ENCODE results near the gene ZDHHC21. TPM values are rescaled to one million over a fixed set of nuclear protein-coding genes. Genes with fewer than 3 reads are reported as not detected.
A peak's percentile ranks its signal among the peaks of the same experiment; 100 is the strongest.

Gene ZDHHC21
- total RNA-seq, 2 donors from 2014 or later, result 4.0 to 7.9 TPM

GRCh38 chr9:14653511-14653910 is 39.7 kb downstream of the ZDHHC21 start:
- Mint-ChIP-seq H3K36me3 (peaks cover 18 to 48% of the 10 kb centered on the region in 2 donors), H3K9me3 (peaks cover 10 to 19% of the 10 kb centered on the region in 2 donors)
- no peak for DNase-seq (ENCODE audit: low spot score in 2 of 2)

GRCh38 chr9:14652729-14653377 is 40.4 kb downstream of the ZDHHC21 start:
- ATAC-seq, result no peak
- no peak for DNase-seq (ENCODE audit: low spot score in 2 of 2)
- Mint-ChIP-seq H3K36me3 (peaks cover 18 to 42% of the 10 kb centered on the region in 2 donors), H3K27ac (no peak overlapping the region), H3K9me3 (peaks cover 10 to 19% of the 10 kb centered on the region in 2 donors)

More at GRCh38 chr9:14653511-14653910, 39.7 kb downstream of the ZDHHC21 start:
- no peak overlapping the region for H3K27ac Mint-ChIP-seq
- ATAC-seq, result no peak

- DNase-seq (ENCODE audit: low spot score in 2 of 2), result no peak
- ATAC-seq, result no peak
- no peak overlapping the region for H3K27ac Mint-ChIP-seq
- H3K36me3 Mint-ChIP-seq, result peaks cover 18 to 24% of the 10 kb centered on the region in 2 donors
- peaks cover 10 to 12% of the 10 kb centered on the region in 2 donors for H3K9me3 Mint-ChIP-seq
Observed at GRCh38 chr9:14650596-14650995, 42.6 kb downstream of the ZDHHC21 start.

GRCh38 chr9:14645648-14646047 is 47.6 kb downstream of the ZDHHC21 start:
- Mint-ChIP-seq H3K27ac (no peak overlapping the region), H3K9me3 (no peaks in the 10 kb centered on the region), H3K36me3 (no peaks in the 10 kb centered on the region)
- ATAC-seq, result no peak
- DNase-seq (ENCODE audit: low spot score in 2 of 2), result no peak

GRCh38 chr9:14640967-14641366 is 52.3 kb downstream of the ZDHHC21 start:
- DNase-seq (ENCODE audit: low spot score in 2 of 2) (no peak), ATAC-seq (peak in 1 of 2 donors; percentile 61)
- H3K27ac Mint-ChIP-seq, result no peak overlapping the region
- H3K36me3 Mint-ChIP-seq, result peaks cover 0 to 10% of the 10 kb centered on the region in 2 donors
- H3K9me3 Mint-ChIP-seq, result no peaks in the 10 kb centered on the region

GRCh38 chr9:14640294-14640693 is 52.9 kb downstream of the ZDHHC21 start:
- no peak for ATAC-seq
- DNase-seq (ENCODE audit: low spot score in 2 of 2), result no peak
- Mint-ChIP-seq H3K27ac (no peak overlapping the region), H3K36me3 (peaks cover 0 to 10% of the 10 kb centered on the region in 2 donors), H3K9me3 (no peaks in the 10 kb centered on the region)

GRCh38 chr9:14633906-14634565 is 59.2 kb downstream of the ZDHHC21 start:
- no peak for DNase-seq (ENCODE audit: low spot score in 2 of 2)
- no peak for ATAC-seq
- peaks cover 5 to 42% of the 10 kb centered on the region in 2 donors for H3K36me3 Mint-ChIP-seq
- no peak overlapping the region for H3K27ac Mint-ChIP-seq
- no peaks in the 10 kb centered on the region for H3K9me3 Mint-ChIP-seq

- DNase-seq (ENCODE audit: low spot score in 2 of 2) (no peak), ATAC-seq (no peak)
- H3K9me3 Mint-ChIP-seq, result no peaks in the 10 kb centered on the region
- H3K36me3 Mint-ChIP-seq, result peaks cover 5 to 40% of the 10 kb centered on the region in 2 donors
- no peak overlapping the region for H3K27ac Mint-ChIP-seq
Observed at GRCh38 chr9:14633148-14633547, 60.1 kb downstream of the ZDHHC21 start.

GRCh38 chr9:14627513-14627912 is 65.7 kb downstream of the ZDHHC21 start:
- peaks cover 0 to 15% of the 10 kb centered on the region in 2 donors for H3K36me3 Mint-ChIP-seq
- ATAC-seq, result no peak
- no peaks in the 10 kb centered on the region for H3K9me3 Mint-ChIP-seq
- no peak overlapping the region for H3K27ac Mint-ChIP-seq
- no peak for DNase-seq (ENCODE audit: low spot score in 2 of 2)

- Mint-ChIP-seq H3K36me3 (no peaks in the 10 kb centered on the region), H3K9me3 (no peaks in the 10 kb centered on the region), H3K27ac (no peak overlapping the region)
- DNase-seq (ENCODE audit: low spot score in 2 of 2) (no peak), ATAC-seq (no peak)
Observed at GRCh38 chr9:14618836-14619420, 74.3 kb downstream of the ZDHHC21 start.

GRCh38 chr9:14616188-14616982 is 76.8 kb downstream of the ZDHHC21 start:
- ATAC-seq (peak in 1 of 2 donors; percentile 44), DNase-seq (ENCODE audit: low spot score in 2 of 2) (no peak)
- Mint-ChIP-seq H3K36me3 (no peaks in the 10 kb centered on the region), H3K9me3 (no peaks in the 10 kb centered on the region), H3K27ac (no peak overlapping the region)

- DNase-seq (ENCODE audit: low spot score in 2 of 2), result no peak
- H3K36me3 Mint-ChIP-seq, result no peaks in the 10 kb centered on the region
Observed at GRCh38 chr9:14608540-14608939, 84.7 kb downstream of the ZDHHC21 start.

GRCh38 chr9:14597171-14597799 is 95.9 kb downstream of the ZDHHC21 start:
- peaks cover 41 to 45% of the 10 kb centered on the region in 2 donors for H3K36me3 Mint-ChIP-seq
- peaks cover 9 to 22% of the 10 kb centered on the region in 2 donors for H3K9me3 Mint-ChIP-seq
- DNase-seq (ENCODE audit: low spot score in 2 of 2), result no peak
- no peak overlapping the region for H3K27ac Mint-ChIP-seq
- ATAC-seq, result no peak

More at GRCh38 chr9:14608540-14608939, 84.7 kb downstream of the ZDHHC21 start:
- Mint-ChIP-seq H3K9me3 (no peaks in the 10 kb centered on the region), H3K27ac (no peak overlapping the region)
- no peak for ATAC-seq

- Mint-ChIP-seq H3K9me3 (peaks cover 4 to 13% of the 10 kb centered on the region in 2 donors), H3K27ac (no peak overlapping the region), H3K36me3 (peaks cover 21 to 22% of the 10 kb centered on the region in 2 donors)
- ATAC-seq (no peak), DNase-seq (ENCODE audit: low spot score in 2 of 2) (no peak)
Observed at GRCh38 chr9:14593406-14593805, 99.8 kb downstream of the ZDHHC21 start.

GRCh38 chr9:14591411-14591810 is 101.8 kb downstream of the ZDHHC21 start:
- ATAC-seq (no peak), DNase-seq (ENCODE audit: low spot score in 2 of 2) (no peak)
- Mint-ChIP-seq H3K36me3 (peaks cover 20 to 23% of the 10 kb centered on the region in 2 donors), H3K27ac (no peak overlapping the region), H3K9me3 (peaks cover 4 to 13% of the 10 kb centered on the region in 2 donors)

GRCh38 chr9:14585730-14586473 is 107.3 kb downstream of the ZDHHC21 start:
- peak in 1 of 2 donors; percentile 10 for DNase-seq (ENCODE audit: low spot score in 2 of 2)
- Mint-ChIP-seq H3K9me3 (peaks cover 5% of the 10 kb centered on the region in 2 donors), H3K36me3 (peaks cover 6 to 8% of the 10 kb centered on the region in 2 donors), H3K27ac (no peak overlapping the region)
- ATAC-seq, result peak; percentile 95 to 96

All from activated naive CD4-positive, alpha-beta T cell treated with anti-CD3 and anti-CD28 coated beads, Interleukin-2, amount 50 U/mL, for 72 hours (primary cell).